Astrocyte (in vitro differentiated cells and primary cell): ENCODE data around the gene KIF1B.

Experiments
- EZH2 ChIP-seq: IDR thresholded peaks from 2 replicates; pipeline ENCODE4 v1.6.1; 2012; ENCODE audit warnings: mild to moderate bottlenecking, low read length, inconsistent platforms; ENCODE audit not compliant: insufficient read depth
- TF ChIP-seq, protein P1 (sequence below): IDR thresholded peaks from 2 replicates; pipeline ENCODE4 v1.5.1; 2011; ENCODE audit warnings: low read depth, mild to moderate bottlenecking, inconsistent platforms, low read length, moderate library complexity; ENCODE audit not compliant: insufficient read depth

DNA sequence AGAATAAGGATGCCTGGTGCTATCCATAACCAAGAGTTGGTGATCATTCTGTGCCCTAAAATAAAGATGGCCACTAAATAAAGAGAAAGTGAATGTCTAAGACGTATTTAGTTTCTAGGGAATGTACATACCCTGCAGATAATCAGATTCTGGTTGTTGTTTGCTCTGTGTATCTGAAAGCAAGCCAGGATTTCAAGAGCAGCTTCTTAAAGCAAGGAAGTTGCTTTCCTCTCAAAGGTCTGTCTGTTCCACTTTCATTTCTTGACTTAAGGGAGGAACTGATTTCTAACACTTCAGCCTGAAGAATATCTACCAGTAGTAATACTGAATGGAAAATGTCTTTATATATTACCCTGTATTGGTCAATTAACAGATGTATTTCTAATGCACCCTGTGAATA is 88.8 kb downstream of the KIF1B start:
- TF ChIP-seq, protein P1, sequence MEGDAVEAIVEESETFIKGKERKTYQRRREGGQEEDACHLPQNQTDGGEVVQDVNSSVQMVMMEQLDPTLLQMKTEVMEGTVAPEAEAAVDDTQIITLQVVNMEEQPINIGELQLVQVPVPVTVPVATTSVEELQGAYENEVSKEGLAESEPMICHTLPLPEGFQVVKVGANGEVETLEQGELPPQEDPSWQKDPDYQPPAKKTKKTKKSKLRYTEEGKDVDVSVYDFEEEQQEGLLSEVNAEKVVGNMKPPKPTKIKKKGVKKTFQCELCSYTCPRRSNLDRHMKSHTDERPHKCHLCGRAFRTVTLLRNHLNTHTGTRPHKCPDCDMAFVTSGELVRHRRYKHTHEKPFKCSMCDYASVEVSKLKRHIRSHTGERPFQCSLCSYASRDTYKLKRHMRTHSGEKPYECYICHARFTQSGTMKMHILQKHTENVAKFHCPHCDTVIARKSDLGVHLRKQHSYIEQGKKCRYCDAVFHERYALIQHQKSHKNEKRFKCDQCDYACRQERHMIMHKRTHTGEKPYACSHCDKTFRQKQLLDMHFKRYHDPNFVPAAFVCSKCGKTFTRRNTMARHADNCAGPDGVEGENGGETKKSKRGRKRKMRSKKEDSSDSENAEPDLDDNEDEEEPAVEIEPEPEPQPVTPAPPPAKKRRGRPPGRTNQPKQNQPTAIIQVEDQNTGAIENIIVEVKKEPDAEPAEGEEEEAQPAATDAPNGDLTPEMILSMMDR: no peak
- TF ChIP-seq EZH2: no peak
